NCI-H446 treated with DMSO at 0.1 percent for 48 hours (cell line): Measurements from ENCODE around the gene POLQ.
"Not testable (repeated sequence)": the region's sequence is repeated elsewhere in the genome, so short reads cannot be mapped to it uniquely, and the experiment has no call there.

Source experiments
- DNase-seq: peaks from one replicate; lab custom pipeline; 2025; lab: John Stamatoyannopoulos, UW

The POLQ gene

DNA sequence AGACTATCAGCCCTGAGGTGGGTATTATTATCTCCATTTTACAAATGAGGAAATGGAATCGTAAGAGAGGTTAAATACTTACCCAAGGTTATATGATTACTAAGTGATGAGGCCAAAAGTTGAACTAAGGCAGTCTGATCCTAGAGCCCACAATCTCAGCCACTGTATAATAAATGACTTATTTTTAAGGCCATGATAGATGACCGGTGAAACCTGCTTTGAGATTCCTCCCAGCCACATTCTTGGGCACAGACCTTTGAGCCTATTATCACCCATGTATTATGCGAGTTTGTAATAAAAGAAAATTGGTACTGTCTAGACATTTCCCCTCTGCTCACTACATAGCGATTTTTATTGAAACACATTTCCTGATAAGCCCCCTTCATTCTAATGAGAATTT, 37.4 kb downstream of the POLQ start:
- DNase-seq, result no peak

DNA sequence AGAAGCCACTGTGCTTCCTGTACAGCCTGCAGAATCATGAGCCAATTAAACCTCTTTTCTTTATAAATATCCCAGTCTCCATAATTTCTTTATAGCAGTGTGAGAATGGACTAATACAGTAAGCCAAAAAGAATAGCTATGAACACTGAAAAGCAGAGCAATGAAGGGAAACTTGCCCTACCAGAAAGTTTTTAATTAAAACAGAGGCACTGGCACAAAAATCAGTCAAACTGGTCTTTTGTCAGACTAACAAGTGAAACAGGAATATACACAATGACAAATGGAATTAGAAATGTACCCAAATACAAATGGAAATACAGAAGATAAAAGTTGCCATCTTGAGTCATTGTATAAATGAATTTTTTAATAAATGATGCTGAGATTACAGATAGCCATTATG, 40.5 kb downstream of the POLQ start:
- no peak for DNase-seq

DNA sequence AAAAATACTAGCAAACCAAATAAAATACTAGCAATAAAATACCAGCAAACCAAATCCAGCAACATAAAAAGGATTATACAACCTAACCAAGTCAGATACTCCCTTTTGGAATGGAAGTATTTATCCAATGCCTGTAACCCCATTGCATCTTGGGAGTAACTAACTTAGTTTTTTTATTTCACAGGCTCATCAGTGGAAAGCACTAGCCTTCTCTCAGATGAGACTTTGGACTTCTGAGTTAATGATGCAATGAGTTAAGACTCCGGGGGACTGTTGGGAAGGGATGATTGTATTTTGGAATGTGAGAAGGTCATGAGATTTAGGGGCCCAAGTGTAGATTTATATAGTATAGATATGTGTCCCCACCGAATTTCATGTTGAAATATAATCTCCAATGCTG, 41.2 kb downstream of the POLQ start:
- no peak for DNase-seq

DNA sequence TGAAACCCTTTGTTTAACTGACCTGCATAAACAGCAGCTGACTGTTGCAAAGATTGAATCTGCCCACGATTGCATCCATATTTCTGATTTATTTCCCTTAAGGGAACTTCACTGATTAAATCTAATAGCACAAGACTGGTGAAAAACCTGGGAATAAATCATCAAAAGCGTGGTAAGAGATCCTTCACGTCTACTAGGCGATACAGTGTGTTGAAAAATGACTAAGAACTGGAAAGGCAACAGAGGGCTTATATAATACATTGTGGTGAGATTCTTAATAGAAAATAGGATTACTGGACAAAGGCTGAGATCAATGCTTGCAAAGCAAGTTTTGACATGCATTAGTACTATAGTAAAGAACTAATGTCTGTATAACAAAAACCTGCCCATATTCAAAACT, 49.0 kb downstream of the POLQ start:
- DNase-seq, result no peak

DNA sequence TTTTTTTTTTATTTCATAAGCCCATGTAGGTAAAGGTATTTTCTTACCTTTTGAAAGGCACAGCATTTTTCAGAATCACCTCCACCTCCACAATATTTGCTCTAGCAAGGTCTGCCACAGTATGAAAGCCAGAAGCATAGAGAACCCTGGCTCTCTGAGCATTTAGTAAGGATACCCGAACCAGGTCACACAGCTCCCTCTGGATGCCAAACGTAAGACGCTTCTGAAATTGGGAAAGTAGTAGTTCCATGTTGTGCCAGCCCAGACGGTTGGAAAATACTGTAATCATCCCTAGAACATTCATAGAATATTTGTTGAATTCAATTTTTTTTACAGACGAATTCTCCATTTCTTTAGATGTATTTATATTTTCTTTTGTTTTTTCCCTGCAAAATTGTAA, 52.4 kb downstream of the POLQ start:
- no peak for DNase-seq

DNA sequence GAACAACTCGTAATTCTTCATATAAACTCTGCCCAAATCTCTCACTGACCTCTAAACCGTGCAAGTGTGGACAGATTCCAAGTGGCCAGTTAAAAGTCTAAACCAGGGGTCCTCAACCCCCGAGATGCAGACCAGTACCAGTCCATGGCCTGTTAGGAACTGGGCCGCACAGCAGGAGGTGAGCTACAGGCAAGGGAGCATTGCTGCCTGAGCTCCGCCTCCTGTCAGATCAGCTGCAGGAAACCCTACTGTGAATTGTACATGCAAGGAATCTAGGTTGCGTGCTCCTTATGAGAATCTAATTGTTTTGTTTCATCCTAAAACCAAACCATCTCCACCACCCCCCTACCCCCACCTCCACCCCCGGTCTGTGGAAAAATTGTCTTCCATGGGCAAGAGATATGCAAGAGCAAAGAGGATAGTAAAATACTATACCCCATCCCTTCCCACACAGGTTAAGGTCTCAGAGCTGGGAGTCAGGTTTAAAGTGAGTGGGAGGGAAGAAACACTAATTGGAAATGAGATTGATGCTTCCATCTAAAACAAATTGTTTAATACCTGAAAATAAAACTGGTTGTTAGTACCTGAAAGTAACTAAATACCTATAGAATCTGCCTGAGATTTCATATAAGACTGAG, 54.0 kb downstream of the POLQ start:
- DNase-seq, result no peak

DNA sequence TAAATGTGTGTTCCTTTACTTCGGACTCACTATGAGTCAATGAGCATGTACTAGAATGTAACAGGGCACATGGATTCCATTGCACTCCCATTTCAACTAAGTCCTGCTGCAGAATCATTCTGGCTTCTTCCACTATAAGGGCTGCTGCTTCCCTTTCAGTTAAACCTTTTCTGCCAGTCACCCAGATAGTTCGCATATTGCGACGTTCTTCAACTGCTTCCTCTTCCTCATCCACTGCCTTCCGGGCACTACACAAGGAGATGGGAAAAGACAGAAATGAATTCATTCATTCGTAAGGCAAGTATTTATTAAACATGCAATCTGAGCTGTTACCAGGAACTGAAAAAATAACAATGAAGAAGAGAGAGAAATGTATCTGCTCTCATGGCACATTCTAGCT, 55.6 kb downstream of the POLQ start:
- no peak for DNase-seq

DNA sequence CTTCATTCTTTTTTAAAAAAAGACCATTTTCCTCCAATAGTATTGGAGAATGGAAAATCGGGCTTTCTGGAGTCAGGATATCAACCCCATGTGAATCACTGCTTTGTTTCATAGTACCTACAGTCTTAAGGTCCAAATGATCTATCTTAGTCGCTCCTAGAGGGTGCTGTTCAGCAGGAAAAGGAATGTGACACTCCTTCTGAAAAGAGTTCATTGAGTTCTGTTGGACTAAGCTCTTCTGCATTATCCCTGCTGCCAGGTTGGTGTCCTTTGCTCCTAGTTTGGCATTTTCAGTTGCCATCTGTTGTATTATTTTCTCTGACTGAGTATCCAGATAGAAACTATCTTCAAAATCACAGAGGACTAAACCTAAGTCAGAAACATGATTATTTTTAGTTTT, 57.2 kb downstream of the POLQ start:
- peak; percentile 12 for DNase-seq

DNA sequence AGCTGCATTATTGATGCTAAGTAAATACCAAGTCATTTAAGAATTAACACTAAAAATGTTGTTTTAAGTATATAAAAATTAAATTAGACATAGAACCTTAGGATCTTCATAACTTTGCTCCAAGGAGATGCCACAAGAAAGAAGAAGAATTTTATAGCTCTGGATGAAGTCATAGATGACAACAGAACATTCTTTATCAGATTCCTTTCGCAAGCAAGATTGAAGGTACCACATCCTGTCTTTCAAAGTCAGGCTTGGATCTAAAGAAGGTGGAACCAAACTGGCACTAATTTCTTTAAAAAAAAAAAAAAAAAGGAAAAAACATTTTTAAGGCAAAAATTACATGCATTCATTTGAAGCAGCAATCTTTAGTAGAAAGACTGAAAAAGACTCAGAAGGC, 62.5 kb downstream of the POLQ start:
- DNase-seq, result no peak

DNA sequence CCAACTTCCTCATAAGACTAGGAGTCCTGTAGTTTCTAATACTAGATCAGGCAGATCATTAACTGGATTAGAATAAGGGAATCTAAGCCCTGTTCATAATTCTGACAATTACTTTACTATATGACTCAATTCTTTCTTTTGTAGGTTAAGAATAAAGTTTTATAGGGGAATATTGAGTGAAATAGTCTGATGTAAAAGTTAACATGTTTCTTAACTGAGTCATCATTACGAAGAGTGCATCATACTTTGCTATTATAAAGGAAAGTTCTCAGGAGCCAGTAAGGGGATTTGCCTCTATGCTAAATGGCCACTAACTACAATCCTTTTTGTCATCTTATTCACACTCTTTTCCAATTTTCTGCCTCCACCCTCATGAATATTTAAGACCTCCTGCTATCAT, 63.1 kb downstream of the POLQ start:
- DNase-seq, result no peak

DNA sequence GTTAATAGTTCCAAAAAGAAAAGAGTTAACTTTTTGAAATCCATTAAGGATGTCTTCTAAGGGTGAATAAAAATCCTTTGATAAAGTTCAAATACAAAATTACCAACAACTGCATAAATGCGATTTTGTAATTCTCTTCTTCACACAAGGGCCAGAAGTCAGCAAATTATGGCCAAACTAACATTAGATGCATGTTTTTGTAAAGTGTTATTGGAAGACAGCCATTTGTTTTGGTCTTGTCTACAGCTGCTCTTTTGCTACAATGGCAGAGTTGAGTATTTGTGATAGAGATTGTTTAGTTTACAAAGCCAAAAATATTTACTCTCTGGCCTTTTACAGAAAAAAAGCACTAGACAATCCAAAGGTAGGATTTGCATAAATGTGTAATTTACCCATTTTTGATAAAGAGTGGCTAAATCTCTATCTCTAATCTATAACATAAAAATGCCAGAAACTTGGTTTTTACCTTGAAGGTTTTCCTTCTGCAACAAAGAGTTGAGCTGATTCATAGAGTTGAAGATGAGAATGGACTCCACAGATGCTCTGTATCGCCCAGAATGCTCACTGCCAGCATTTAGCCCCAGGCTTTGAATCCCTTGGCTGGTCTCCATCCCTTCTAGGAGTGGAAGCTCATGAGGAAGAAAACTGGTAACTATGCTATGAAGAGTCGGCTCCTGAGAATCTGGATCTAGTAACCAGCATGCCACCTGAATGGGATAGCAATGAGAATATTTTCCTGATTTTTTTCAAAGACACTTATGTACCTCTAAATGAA, 64.5 kb downstream of the POLQ start:
- DNase-seq, result peak; percentile 65

DNA sequence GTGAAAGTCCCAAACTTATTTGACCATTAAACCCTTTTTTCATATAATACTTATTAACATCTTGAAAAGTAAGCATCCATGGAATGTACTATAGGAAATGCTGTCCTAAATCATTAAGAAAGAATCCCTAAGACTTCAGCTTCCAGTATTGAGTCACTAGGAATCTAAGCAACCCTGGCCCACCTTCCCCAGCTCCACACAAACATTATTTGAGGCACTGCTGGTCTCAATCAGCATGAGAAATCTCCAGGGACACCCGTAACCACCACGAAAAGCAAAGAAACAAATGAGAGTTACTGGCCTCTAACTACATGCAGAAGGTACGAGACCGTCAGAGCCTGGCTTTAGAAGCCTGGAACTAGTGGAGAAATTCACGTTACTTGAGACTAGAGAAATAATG, 68.2 kb downstream of the POLQ start:
- no peak for DNase-seq

DNA sequence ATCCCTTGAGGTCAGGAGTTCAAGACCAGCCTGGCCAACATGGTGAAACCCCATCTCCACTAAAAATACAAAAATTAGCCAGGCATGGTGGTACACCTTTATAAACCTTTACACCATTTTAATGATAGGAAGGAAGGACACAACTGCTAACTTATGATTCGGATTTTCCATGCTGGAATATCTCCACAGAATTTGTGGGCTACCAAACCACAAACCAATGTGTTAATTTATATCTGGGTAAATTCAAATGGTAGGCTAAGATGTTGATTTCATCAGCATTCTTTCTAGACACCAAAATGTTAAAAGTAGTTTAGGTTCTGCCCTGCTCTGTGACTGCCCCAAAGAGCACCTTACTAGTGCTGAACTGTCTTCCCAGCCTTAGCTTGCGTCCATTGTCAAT, 72.8 kb downstream of the POLQ start:
- DNase-seq, result no peak

DNA sequence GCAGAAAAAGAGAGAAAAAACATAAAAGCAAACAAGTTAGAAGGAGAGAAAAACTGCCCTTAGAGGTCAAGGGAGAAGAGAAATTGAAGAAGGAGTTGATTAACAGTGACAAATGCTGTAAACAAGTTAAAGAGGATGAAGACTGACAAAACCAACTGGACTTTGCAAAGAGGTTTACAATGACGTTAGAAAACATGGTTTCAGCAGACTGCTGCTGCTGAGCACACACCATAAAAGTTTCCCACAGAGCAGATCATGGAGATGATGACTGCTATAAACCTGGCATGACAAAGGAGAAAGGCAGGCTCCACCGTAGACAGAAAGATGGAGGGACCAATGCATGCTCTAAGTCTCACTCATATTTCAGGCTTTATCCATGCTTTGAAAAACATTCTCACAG, 78.7 kb downstream of the POLQ start:
- no peak for DNase-seq

DNA sequence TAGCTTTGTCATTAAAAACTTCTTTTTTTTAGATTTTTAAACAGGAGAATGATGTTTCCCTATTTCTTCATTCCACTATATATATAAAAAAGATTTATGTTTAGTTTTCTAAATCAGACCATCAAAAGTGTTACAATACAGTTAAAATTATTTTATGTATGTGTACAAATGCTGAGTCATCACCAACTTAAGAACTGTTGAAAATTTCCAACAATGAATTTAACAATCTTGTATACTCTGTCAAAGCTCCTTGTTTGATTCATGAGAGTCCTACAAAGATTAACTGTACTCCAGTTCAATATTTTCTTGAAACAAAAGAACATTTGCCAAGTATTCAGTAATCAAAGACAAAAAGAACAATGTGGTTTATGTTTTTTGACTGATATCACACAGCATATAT, 82.0 kb downstream of the POLQ start:
- no peak for DNase-seq

DNA sequence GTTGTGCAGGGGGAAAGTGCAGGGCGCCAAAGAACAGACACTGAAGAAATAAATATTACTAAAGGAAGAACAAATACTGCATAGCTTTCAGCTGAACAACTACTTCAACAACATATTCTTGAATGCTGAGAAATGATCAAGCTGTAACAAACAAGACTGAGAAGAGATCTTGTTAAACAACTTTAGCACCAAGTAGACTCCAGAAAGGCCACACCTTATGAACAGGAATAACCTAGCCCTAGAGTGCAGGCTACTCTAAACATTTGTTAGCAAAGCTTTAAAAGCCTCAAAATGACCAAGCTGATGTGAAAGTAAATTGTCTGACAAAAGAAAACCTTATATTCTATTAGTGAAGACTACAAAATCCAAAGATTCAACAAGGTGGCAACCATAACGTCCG, 83.2 kb downstream of the POLQ start:
- no peak for DNase-seq

DNA sequence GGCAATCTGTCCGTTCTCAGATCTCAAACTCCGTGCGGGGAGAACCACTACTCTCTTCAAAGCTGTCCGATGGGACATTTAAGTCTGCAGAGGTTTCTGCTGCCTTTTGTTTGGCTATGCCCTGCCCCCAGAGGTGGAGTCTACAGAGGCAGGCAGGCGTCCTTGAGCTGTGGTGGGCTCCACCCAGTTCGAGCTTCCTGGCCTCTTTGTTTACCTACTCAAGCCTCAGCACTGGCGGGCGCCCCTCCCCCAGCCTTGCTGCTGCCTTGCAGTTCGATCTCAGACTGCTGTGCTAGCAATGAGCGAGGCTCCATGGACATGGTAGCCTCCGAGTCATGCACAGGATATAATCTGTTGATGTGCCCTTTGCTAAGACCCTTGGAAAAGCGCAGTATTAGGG, 94.0 kb downstream of the POLQ start:
- DNase-seq, result not testable (repeated sequence)

DNA sequence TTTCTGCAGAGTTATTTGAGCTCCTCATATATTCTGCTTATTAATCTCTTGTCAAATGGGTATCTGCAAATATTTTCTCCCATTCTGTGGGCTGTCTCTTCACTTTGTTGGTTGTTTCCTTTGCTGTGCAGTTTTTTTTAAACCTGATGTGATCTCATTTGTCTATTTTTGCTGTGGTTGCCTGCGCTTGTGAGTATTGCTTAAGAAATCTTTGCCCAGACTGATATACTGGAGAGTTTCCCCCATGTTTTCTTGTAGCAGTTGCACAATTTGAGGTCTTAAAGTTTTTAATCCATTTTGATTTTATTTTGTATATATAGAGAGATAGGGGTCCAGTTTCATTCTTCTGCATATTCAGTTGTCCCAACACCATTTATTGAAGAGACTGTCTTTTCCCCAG, 102.3 kb downstream of the POLQ start:
- DNase-seq, result no peak

DNA sequence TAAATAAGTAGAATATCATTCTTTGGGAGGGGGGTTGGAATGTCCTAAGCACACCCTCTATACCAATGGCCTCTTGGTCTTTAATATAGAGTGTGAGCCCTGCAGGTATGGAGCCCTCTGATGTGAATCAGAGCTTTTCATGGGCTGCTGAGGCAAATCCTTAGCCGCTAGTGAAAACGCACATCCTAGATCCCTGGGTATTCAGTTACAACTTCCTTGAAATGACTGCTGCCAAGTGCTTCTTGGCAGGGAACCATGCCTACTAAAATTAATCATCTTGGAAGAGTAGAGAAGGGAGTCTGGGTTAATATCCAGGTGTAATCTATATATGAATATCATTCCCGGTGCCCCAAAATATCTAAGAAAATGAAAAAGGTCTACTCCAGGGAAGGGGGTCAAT, 109.1 kb downstream of the POLQ start:
- peak; percentile 35 for DNase-seq

DNA sequence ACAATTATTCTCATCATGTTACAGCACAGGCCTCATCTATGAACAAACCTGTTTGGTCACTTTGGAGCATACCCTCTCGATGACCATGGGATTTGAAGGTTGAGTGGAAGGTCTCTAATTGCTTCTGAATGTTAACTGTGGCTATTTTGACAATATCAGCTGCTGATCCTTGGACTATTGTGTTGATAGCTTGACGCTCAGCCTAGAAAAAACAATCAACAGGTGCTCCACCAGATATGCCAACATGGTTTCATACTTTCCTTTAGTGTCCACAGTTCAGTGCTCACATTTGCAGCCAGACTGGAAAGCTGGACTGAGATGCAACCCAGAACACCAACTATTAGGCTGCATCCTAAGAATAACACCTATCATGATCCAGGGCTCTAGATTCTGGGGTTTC, 109.7 kb downstream of the POLQ start:
- no peak for DNase-seq

DNA sequence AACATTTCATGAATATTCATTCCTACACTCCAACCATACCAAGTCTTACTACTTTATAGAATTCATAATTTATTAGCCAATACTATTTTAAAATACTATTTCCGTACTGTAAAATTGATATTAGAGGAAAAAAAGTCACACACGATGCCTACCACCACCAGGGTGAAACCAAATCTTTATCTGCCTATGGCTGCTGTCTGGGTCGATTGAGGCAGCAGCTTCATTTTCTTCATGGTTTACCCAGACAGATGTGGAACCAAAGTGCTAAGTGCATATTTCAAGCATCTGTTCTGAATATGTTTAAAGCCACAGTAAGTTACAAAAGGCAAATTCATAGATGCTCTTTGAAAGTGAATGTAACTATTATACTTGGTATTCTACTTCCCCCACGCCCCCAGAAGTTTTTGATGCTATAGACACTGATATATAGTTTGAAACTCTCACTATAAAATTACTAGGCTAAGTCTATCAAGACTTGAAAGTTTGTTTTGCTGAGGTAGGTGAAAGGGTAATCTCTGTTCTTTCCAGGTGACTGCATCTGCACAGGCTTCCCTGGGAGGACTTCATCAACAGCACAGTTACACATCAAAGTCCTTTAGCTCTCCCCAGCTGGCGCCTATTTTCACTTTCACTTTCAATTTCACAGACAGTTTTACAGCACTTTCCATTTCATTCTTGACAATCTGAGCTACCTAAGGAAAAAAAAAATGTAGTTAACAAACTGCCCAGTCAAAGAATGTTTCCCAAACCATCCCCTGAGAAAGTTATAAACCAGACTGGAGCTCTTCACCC, 113.9 kb downstream of the POLQ start:
- no peak for DNase-seq

DNA sequence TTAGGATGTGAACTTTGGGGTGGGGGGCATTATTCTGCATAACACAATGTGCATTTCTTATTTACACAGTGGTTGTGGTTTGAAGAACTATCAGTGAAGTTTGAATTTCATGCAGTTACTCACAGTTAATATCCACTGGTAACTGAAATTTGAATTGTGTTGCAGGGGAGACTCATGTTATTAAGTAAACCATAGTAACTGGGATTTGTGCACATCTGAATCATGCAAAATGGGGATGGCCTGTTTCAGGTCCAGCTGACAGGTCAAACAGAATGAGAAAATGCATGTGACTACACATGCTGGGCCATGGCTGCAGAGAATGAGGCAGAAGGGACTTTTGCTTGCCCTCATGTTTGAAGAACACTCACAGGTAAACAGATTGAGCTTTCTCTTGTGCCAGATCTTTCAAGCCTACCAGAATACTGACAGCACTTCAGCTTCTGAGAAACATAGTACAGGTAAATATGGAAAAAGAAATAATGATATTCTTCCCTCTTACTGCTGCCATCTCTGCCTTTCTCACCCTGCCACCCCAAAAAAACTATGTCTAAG, 115.0 kb downstream of the POLQ start:
- no peak for DNase-seq

DNA sequence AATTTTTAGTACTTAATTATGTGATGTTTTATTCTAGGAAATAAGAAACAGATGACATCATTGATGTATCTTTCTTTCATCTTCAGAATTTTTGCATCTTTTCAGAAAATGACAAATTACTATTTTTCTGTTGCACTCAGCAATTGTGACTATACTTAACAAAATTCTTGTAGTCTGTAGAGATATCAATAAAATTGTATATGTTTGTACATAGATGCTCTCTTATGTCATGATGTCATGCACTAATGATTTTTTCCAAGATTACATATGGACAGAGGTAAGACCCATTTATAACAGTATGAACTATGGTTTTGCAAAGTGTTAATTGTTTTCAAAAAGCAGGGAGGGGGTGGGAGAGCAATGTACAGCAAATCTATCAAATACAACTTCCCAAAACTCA, 121.2 kb downstream of the POLQ start:
- DNase-seq, result no peak
